Breast epithelium (tissue), 3 donors: Measurements from ENCODE around the gene EPHA1.

ENCODE experiments used
- POLR2A ChIP-seq: fragments of 450-650 bp; IDR thresholded peaks from one replicate; pipeline ENCODE4 v1.6.1; 2016; ENCODE audit warnings: antibody characterized with exemption, mild to moderate bottlenecking, moderate library complexity
- POLR2AphosphoS5 ChIP-seq, 3 donors: sonication (generic); formaldehyde crosslinking; IDR thresholded peaks; one replicate each; pipeline ENCODE4 v1.6.1; 2017; ENCODE audit warnings: antibody characterized with exemption in 3 of 3
- TF ChIP-seq, protein P1 (sequence below), 3 donors: fragments of 450-650 bp; IDR thresholded peaks; one replicate each; pipeline ENCODE4 v1.5.1; 2016 to 2017; ENCODE audit warnings: antibody characterized with exemption in 3 of 3, mild to moderate bottlenecking in 3 of 3, moderate library complexity in 3 of 3

DNA sequence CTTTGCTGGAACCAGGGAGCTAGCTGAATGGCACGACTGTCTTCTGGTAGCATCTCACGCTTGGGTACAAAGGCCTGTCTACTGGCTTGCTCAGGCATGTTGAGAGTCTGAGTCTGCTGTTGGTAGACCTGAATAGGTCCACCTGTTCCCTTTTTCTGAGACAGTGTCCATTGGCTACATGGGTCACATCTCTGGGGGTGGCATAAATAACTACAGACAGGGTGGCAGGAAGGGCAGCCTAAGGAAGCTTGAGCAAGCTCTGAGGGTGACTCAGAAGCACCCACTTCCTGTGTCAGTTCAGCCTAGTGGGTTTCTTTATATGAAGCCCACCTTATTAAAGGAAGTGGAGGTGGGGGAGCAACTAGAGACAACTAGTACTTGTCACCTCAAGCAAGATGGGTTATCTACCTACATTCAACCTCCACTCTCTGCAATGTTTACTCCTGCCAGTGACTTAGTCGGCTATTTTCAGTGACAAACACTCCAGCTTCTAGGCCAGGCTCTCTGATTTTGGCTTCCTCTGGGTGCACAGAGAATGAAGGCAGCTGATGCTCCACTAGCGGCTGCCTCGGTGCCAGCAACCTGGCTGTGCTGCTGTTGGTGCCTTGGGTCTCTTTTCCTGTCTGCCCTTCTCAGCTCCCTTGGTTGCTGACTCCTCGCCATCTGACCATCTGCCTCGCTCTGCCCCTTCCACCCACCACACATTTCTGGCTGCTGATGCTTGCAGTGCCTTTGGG, 33.2 kb downstream of the EPHA1 start:
- TF ChIP-seq, protein P1, sequence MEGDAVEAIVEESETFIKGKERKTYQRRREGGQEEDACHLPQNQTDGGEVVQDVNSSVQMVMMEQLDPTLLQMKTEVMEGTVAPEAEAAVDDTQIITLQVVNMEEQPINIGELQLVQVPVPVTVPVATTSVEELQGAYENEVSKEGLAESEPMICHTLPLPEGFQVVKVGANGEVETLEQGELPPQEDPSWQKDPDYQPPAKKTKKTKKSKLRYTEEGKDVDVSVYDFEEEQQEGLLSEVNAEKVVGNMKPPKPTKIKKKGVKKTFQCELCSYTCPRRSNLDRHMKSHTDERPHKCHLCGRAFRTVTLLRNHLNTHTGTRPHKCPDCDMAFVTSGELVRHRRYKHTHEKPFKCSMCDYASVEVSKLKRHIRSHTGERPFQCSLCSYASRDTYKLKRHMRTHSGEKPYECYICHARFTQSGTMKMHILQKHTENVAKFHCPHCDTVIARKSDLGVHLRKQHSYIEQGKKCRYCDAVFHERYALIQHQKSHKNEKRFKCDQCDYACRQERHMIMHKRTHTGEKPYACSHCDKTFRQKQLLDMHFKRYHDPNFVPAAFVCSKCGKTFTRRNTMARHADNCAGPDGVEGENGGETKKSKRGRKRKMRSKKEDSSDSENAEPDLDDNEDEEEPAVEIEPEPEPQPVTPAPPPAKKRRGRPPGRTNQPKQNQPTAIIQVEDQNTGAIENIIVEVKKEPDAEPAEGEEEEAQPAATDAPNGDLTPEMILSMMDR (IDR thresholded peaks at IDR 0.05), result no peak
- TF ChIP-seq POLR2AphosphoS5 (IDR thresholded peaks at IDR 0.05), result no peak
- TF ChIP-seq POLR2A, result no peak
